ENCODE results near the gene RLN3. TPM values are rescaled to one million over a fixed set of nuclear protein-coding genes. Genes with fewer than 3 reads are reported as not detected.

RLN3 gene
- total RNA-seq, 2 experiments from 2014 or later = not detected

DNA sequence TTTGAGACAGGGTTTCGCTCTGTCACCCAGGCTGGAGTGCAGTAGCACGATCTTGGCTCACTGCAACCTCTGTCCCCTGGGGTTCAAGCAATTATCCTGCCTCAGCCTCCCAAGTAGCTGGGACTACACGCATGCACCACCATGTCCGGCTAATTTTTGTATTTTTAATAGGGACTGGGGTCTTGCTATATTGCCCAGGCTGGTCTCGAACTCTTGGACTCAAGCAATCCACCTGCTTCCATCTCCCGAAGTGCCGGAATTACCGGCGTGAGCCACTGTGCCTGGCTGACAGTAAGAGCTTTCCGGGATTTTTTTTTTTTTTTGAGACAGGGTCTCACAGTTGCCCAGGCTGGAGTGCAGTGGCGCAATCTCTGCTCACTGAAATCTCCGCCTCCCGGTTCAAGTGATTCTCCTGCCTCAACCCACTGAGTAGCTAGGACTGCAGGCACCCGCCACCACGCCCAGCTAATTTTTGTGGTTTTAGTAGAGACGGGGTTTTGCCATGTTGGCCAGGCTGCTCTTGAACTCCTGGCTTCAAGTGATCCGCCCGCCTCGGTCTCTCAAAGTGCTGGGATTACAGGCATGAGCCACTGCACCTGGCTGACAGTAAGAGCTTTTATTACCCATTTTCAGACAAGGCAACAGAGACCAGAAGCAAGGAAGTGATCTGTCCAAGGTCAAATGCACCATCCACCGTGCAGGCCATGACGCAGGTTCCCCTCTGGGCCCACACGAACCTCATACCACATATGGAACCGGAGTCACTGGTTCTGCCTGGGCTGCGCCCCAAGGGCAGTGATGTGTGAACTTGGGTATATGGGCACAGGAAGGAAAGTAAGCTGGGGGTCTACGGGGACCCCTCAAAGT lies 42.8 kb upstream of the RLN3 start:
- H3K4me3 Mint-ChIP-seq = no peak overlapping the region
- CTCF ChIA-PET = interaction anchor here (0.7 to 1.1 kb wide), 5 partner anchors 15 to 74 kb away, joined by 3 to 5 read pairs (median 4); partner anchors contain the start of gene IL27RA
- peak overlapping the region; percentile 95 for H3K27ac Mint-ChIP-seq
- no peaks in the 10 kb centered on the region for H3K9me3 Mint-ChIP-seq (ENCODE audit: low read depth)
- H3K36me3 Mint-ChIP-seq = peaks cover 4% of the 10 kb centered on the region
- H3K4me1 Mint-ChIP-seq = peaks cover 86% of the 10 kb centered on the region
- ATAC-seq = no peak
- no peaks in the 10 kb centered on the region for H3K27me3 Mint-ChIP-seq
- DNase-seq = no peak

- Mint-ChIP-seq H3K27ac (peak overlapping the region; percentile 95), H3K27me3 (no peaks in the 10 kb centered on the region), H3K9me3 (ENCODE audit: low read depth) (no peaks in the 10 kb centered on the region), H3K4me3 (no peak overlapping the region), H3K4me1 (peaks cover 80% of the 10 kb centered on the region), H3K36me3 (peaks cover 4% of the 10 kb centered on the region)
- DNase-seq (no peak), ATAC-seq (no peak)
- CTCF ChIA-PET = interaction anchor here (0.9 to 1.7 kb wide), 5 partner anchors 9 to 73 kb away, joined by 3 to 9 read pairs (median 4); partner anchors contain the start of gene IL27RA
Measured at GRCh38 chr19:13985771-13986347, 42.1 kb upstream of the RLN3 start.

DNA sequence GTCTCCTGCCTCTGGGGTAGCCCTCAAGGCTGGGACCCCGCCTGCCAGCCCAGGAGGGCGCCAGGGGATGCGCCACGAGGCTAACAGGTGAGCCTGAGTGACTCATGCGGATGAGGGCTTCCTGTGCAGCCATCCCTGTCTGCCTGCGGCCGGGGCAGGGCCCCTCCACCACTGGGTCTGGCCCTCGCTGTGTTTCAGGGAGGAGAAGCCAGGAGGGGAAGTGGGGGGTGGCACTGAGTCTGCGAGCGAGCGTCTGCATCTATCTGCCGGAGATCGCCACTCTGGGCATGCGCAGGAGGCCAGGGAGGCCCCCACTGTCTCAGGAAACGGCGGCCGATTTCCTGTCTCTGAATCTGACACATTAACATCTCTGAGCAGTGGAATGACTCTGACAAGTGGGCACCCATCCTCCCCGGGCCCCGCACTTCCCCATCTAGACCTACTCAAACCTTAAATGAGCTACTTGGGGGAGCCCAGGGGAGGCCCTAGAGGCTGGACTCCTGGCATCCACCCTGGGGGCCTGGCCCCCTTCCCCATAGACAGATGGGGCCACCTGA lies 41.5 kb upstream of the RLN3 start:
- DNase-seq (peak; percentile 100), ATAC-seq (peak; percentile 94)
- Mint-ChIP-seq H3K9me3 (ENCODE audit: low read depth) (no peaks in the 10 kb centered on the region), H3K27ac (peak overlapping the region; percentile 95), H3K36me3 (peaks cover 4% of the 10 kb centered on the region), H3K4me1 (peaks cover 74% of the 10 kb centered on the region), H3K4me3 (peak overlapping the region; percentile 29), H3K27me3 (no peaks in the 10 kb centered on the region)
- CTCF ChIA-PET = interaction anchor here (0.6 to 1.7 kb wide), 5 partner anchors 9 to 73 kb away, joined by 3 to 9 read pairs (median 3); partner anchors contain the start of gene IL27RA

- peak overlapping the region; percentile 95 for H3K27ac Mint-ChIP-seq
- peak overlapping the region; percentile 29 for H3K4me3 Mint-ChIP-seq
- ATAC-seq (no peak), DNase-seq (no peak)
- CTCF ChIA-PET = interaction anchor here (0.6 to 1.7 kb wide), 7 partner anchors 8 to 431 kb away, joined by 3 to 9 read pairs (median 3); no protein-coding TSS in a partner anchor
- no peaks in the 10 kb centered on the region for H3K27me3 Mint-ChIP-seq
- H3K9me3 Mint-ChIP-seq (ENCODE audit: low read depth) = no peaks in the 10 kb centered on the region
- H3K36me3 Mint-ChIP-seq = peaks cover 4% of the 10 kb centered on the region
- H3K4me1 Mint-ChIP-seq = peaks cover 68% of the 10 kb centered on the region
Measured at GRCh38 chr19:13987101-13987890, 40.7 kb upstream of the RLN3 start.

DNA sequence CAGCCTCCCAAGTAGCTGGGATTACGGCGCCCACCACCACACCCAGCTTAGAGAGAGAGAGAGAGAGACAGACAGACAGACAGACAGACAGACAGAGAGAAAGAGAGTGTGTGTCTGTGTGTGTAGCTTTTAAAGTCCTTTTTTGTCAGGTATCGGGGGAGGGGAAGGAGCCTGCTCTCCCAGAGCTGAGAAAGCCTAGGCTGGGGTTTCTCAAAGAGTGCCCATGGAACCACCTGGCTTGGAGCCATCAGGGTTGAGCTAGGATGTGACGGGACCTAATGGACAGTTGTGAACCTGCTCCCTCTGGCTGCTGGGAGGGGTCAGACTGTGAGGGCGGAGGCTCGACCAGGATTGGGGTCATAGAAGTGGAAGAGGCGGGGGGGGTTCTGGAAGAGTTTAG lies 38.5 kb upstream of the RLN3 start:
- DNase-seq = no peak

DNA sequence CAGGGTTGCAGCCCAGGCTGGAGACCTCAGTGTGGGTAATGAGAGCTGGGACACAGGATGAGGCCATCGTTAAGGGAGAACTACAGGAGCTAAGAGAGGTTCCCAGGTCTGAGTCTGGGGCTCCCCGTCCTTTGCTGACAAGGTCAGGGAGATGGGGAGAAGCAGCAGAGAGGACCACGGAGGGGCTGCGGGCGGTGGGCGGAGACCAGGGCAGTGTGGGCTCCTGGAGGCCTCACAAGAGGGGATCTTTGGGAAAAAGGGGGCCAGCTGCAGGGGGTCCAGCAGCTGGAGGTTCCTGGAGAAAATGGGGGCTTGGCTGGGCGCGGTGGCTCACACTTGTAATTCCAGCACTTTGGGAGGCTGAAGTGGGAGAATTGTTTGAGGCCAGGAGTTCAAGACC lies 37.9 kb upstream of the RLN3 start:
- no peak for ATAC-seq
- H3K4me1 Mint-ChIP-seq = peaks cover 56% of the 10 kb centered on the region
- H3K27ac Mint-ChIP-seq = peak overlapping the region; percentile 69
- CTCF ChIA-PET = no interaction called here
- DNase-seq = no peak
- peaks cover 4% of the 10 kb centered on the region for H3K36me3 Mint-ChIP-seq
- H3K9me3 Mint-ChIP-seq (ENCODE audit: low read depth) = no peaks in the 10 kb centered on the region
- no peak overlapping the region for H3K4me3 Mint-ChIP-seq
- no peaks in the 10 kb centered on the region for H3K27me3 Mint-ChIP-seq

More for the DNA sequence above, 38.5 kb upstream of the RLN3 start:
- peaks cover 60% of the 10 kb centered on the region for H3K4me1 Mint-ChIP-seq
- no peak for ATAC-seq
- no peak overlapping the region for H3K4me3 Mint-ChIP-seq
- peak overlapping the region; percentile 69 for H3K27ac Mint-ChIP-seq
- H3K36me3 Mint-ChIP-seq = peaks cover 4% of the 10 kb centered on the region
- H3K9me3 Mint-ChIP-seq (ENCODE audit: low read depth) = no peaks in the 10 kb centered on the region
- CTCF ChIA-PET = no interaction called here
- H3K27me3 Mint-ChIP-seq = no peaks in the 10 kb centered on the region

DNA sequence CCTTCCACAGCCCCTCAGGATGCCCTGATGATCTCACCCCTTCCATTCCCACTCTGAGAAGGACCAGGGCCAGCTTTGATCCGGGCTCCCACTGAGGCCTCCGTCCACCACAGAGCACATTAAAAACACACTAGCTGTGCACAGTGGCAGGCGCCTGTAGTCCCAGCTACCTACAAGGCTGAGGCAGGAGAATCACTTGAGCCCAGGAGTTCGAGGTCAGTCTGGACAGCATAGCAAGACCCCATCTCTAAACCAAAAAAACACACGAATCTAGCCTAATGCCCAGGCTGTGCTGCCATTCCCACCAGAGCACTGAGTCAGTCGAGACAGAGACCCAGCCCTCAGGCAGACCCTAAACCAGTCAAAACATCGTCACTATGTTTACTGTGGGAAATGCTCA lies 35.9 kb upstream of the RLN3 start:
- no peak for ATAC-seq
- no peak for DNase-seq
- Mint-ChIP-seq H3K27ac (no peak overlapping the region), H3K4me1 (peaks cover 37% of the 10 kb centered on the region), H3K27me3 (no peaks in the 10 kb centered on the region), H3K36me3 (peaks cover 4% of the 10 kb centered on the region), H3K9me3 (ENCODE audit: low read depth) (no peaks in the 10 kb centered on the region), H3K4me3 (no peak overlapping the region)
- CTCF ChIA-PET = interaction anchor here (1.4 to 1.6 kb wide), 2 partner anchors 81 to 111 kb away, joined by 3 read pairs; no protein-coding TSS in a partner anchor

GRCh38 chr19:13993590-13994300 lies 34.2 kb upstream of the RLN3 start:
- peak overlapping the region; percentile 46 for H3K27ac Mint-ChIP-seq

DNA sequence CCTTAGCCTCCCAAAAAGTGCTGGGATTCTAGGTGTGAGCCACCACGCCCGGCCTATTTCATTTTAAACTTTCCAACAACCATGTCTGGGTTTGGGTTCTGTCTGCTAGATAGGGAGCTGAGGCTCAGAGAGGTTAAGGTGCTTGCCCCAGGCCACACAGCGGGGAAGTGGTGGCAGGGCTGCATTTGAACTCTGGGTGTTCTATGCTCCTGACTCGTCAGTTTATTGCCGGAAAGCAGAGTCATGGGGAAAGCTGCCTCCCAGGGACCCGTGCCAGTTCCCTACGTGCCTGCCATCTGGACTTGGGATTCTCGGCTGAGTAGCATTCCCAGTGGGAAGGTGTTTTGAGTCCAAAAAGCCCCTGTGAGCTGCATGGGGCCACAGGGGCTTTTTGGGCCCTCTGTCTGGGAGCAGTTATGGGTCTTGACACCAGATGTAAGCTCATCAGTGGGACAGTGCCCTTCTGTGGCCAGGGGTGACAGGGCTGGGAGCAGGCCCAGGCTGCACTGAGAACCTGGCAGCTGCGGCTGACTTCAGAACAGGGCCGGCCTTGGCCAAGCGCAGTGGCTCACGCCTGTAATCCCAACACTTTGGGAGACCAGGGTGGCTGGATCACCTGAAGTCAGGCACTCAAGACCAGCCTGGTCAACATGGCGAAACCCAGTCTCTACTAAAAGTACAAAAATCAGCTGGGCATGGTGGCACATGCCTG lies 32.8 kb upstream of the RLN3 start:
- peaks cover 9% of the 10 kb centered on the region for H3K4me1 Mint-ChIP-seq
- H3K9me3 Mint-ChIP-seq (ENCODE audit: low read depth) = peaks cover 2% of the 10 kb centered on the region
- CTCF ChIA-PET = interaction anchor here (0.8 to 0.9 kb wide), 2 partner anchors 9 to 52 kb away, joined by 3 to 4 read pairs; no protein-coding TSS in a partner anchor

More at GRCh38 chr19:13993590-13994300, 34.2 kb upstream of the RLN3 start:
- Mint-ChIP-seq H3K36me3 (peaks cover 8% of the 10 kb centered on the region), H3K4me1 (peaks cover 22% of the 10 kb centered on the region), H3K9me3 (ENCODE audit: low read depth) (no peaks in the 10 kb centered on the region), H3K4me3 (no peak overlapping the region), H3K27me3 (no peaks in the 10 kb centered on the region)
- peak; percentile 28 for ATAC-seq
- CTCF ChIA-PET = interaction anchor here (0.8 to 1.6 kb wide), 3 partner anchors 13 to 113 kb away, joined by 3 to 4 read pairs (median 3); no protein-coding TSS in a partner anchor
- DNase-seq = no peak

DNA sequence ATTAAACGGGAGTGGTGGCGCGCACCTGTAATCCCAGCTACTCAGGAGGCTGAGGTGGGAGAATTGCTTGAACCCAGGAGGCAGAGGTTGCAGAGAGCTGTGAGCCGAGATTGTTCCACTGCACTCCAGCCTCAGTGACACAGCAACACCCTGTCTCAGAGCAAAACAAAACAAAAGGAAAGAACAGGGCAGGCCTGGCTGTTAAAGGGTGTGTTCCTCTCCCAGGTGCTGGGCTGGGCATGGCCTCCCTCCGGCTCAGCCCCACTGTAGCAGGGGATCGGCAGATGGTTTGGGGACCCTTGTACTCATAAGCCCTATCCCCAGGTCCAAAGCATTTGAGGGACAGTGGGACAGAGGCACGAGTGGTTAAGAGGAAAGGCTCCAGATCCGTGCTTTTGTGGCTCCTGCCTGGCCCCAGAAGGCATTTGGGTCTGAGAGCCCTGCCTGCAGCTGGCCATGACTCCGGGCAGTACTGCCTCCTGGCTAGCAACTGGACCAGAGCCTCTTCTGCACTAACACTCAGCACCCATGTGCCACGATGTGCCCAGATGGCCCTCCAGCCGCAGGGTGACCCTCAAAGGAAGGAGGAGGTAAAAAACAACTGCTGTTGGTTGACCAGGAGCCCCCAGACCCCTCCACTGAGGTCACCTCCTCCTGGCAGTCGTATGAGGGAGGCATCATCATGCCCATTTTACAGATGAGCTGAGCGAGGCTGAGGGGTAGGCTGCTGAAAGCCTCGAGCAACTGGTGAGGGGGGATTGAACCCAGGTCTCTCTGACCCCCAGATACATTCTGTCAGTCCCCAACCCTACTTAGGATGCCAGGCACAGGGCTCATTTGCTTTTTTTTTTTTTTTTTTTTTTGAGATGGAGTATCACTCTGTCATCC lies 31.8 kb upstream of the RLN3 start:
- no peak overlapping the region for H3K4me3 Mint-ChIP-seq
- CTCF ChIA-PET = interaction anchor here (0.9 to 1.4 kb wide), 2 partner anchors 10 to 23 kb away, joined by 3 read pairs; no protein-coding TSS in a partner anchor
- peaks cover 12% of the 10 kb centered on the region for H3K4me1 Mint-ChIP-seq
- no peak overlapping the region for H3K27ac Mint-ChIP-seq
- H3K27me3 Mint-ChIP-seq = no peaks in the 10 kb centered on the region
- no peak for DNase-seq
- H3K9me3 Mint-ChIP-seq (ENCODE audit: low read depth) = peaks cover 2% of the 10 kb centered on the region
- ATAC-seq = no peak
- H3K36me3 Mint-ChIP-seq = peaks cover 21% of the 10 kb centered on the region

More for the DNA sequence above, 32.8 kb upstream of the RLN3 start:
- Mint-ChIP-seq H3K36me3 (peaks cover 15% of the 10 kb centered on the region), H3K27me3 (no peaks in the 10 kb centered on the region), H3K4me3 (no peak overlapping the region), H3K27ac (no peak overlapping the region)
- DNase-seq = no peak
- ATAC-seq = no peak

All from activated CD8-positive, alpha-beta memory T cell treated with anti-CD3 and anti-CD28 coated beads, Interleukin-2, amount 10 ng/mL, durations not matched to agents 7 days and 5 days (primary cell).